Mesothelial cell of epicardium (in vitro differentiated cells): ENCODE results near the gene RAPGEF3. TPM values are rescaled to one million over a fixed set of nuclear protein-coding genes. Genes with fewer than 3 reads are reported as not detected.

ENCODE experiments used
- DNase-seq, 2 experiments: peaks; one replicate each; pipeline ENCODE4 v3.0.0; 2021; ENCODE audit warnings: low spot score in 2 of 2; ENCODE audit not compliant: unreplicated experiment in 2 of 2
- H3K27ac Mint-ChIP-seq: 2 replicates; pipeline ENCODE4 v1.8.0; 2021; ENCODE audit warnings: mixed read lengths
- H3K27me3 Mint-ChIP-seq: 2 replicates; pipeline ENCODE4 v1.8.0; 2021; ENCODE audit warnings: low read depth, mixed read lengths
- H3K36me3 Mint-ChIP-seq: 2 replicates; pipeline ENCODE4 v1.8.0; 2021; ENCODE audit warnings: mixed read lengths
- H3K4me1 Mint-ChIP-seq: 2 replicates; pipeline ENCODE4 v1.8.0; 2021; ENCODE audit warnings: mixed read lengths
- H3K4me3 Mint-ChIP-seq: 2 replicates; pipeline ENCODE4 v1.8.0; 2021; ENCODE audit warnings: mild to moderate bottlenecking, moderate library complexity, mixed read lengths
- H3K9me3 Mint-ChIP-seq: 2 replicates; pipeline ENCODE4 v1.8.0; 2021; ENCODE audit warnings: mixed read lengths
- total RNA-seq: library from RNA; stranded (reverse); gene quantifications from 3 replicates; pipeline ENCODE4 v1.2.1, GENCODE V29; 2021
- TF ChIP-seq, protein P1 (sequence below): fragments of 200-600 bp; sonication (generic); IDR thresholded peaks from one replicate; pipeline ENCODE4 v1.5.0; 2021; ENCODE audit warnings: antibody characterized with exemption; ENCODE audit not compliant: unreplicated experiment

RAPGEF3 gene
- total RNA-seq, 1 donor from 2014 or later, result 19.4 TPM

DNA sequence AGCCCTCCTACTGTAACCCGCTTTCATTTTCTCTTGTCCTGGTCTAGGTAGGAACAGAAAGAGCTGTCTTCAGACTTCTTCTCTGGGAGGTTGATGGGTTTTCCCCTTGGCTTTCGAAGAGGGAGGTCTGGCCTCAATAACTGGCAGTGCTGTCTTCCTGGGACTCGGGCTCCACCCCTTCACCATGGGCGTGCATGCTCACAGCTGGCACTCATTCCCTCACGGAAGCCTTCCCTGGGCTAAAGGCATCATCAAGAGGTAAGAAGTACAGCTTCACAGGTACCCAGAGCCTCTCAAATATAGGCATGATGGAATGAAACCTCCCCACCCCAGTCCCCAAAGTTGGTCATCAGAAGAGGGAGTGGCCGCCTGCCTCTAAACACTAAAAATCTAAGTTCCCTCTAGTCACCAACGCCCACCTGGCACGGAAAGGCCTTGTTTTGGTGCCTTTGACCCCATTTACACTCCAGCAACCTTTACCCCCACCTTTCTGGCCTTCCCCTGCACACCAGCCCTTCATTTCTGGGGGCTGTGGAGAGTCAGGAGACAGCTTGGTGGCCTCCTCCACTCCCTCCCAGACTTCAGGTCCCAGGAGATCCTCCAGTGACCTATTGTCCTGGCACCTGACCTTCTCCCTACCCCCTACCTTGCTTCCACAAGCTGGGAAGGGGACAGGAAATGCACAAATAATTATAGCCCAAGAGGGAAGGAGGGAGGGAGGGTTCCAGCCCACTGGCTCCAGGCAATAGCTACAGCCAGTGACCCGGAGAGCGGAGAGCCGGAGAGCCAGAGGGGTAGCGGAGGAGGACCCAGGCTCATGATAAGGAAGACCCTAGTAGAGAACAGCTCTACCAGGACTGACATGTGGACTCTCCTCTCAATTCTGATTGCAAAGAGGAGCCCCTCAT is 2.8 kb downstream of the RAPGEF3 start:
- no peak for DNase-seq
- no peaks in the 10 kb centered on the region for H3K9me3 Mint-ChIP-seq
- H3K4me3 Mint-ChIP-seq, result no peak overlapping the region
- H3K4me1 Mint-ChIP-seq, result peaks cover 59% of the 10 kb centered on the region
- TF ChIP-seq, protein P1, sequence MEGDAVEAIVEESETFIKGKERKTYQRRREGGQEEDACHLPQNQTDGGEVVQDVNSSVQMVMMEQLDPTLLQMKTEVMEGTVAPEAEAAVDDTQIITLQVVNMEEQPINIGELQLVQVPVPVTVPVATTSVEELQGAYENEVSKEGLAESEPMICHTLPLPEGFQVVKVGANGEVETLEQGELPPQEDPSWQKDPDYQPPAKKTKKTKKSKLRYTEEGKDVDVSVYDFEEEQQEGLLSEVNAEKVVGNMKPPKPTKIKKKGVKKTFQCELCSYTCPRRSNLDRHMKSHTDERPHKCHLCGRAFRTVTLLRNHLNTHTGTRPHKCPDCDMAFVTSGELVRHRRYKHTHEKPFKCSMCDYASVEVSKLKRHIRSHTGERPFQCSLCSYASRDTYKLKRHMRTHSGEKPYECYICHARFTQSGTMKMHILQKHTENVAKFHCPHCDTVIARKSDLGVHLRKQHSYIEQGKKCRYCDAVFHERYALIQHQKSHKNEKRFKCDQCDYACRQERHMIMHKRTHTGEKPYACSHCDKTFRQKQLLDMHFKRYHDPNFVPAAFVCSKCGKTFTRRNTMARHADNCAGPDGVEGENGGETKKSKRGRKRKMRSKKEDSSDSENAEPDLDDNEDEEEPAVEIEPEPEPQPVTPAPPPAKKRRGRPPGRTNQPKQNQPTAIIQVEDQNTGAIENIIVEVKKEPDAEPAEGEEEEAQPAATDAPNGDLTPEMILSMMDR, result no peak
- H3K27me3 Mint-ChIP-seq, result no peaks in the 10 kb centered on the region
- no peaks in the 10 kb centered on the region for H3K36me3 Mint-ChIP-seq
- peak overlapping the region; percentile 22 for H3K27ac Mint-ChIP-seq

DNA sequence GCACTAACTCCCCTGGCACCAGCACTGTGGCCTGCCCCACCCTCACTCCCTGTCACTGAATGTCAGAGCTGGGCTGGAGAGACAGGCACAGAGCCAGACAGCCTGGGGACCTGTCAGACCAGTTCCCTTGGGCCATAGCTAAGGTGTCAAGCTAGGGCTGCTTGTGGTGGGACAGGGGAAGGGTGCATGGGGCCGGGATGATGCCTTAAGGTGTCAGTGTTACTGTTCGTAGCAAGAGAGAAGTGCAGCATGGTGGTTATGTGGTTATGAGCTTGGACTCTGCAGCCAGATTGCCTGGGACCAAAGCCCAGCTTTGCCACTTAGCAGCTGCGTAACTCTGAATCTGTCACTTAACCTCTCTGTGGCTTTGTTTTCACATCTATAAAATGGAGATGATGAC is 3.8 kb downstream of the RAPGEF3 start:
- no peak for DNase-seq
- TF ChIP-seq, protein P1, result no peak
- H3K27ac Mint-ChIP-seq, result peak overlapping the region; percentile 33
- no peaks in the 10 kb centered on the region for H3K27me3 Mint-ChIP-seq
- H3K4me3 Mint-ChIP-seq, result no peak overlapping the region
- peaks cover 2% of the 10 kb centered on the region for H3K36me3 Mint-ChIP-seq
- peaks cover 54% of the 10 kb centered on the region for H3K4me1 Mint-ChIP-seq
- no peaks in the 10 kb centered on the region for H3K9me3 Mint-ChIP-seq

DNA sequence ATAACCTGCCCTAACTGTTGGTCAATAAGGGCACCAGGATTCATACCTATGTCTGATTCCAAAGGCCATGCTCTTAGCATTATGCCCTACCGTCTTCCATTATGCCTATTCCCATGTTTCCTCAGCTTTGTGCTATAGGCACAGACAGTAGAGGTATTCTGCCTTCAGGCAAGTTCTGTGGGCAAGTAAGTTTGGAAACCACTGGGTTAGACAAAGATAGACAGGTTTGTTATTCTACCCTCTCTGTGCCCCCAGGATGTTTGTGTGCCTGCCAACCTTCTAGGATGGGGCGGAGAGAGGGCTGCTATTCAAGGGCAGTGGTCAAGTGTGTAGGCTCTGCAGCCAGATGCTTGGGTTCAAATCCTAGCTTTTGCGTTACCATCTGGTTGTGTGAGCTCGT is 4.6 kb downstream of the RAPGEF3 start:
- H3K4me1 Mint-ChIP-seq, result peaks cover 54% of the 10 kb centered on the region
- TF ChIP-seq, protein P1, result no peak
- H3K9me3 Mint-ChIP-seq, result no peaks in the 10 kb centered on the region
- no peak for DNase-seq
- H3K36me3 Mint-ChIP-seq, result peaks cover 4% of the 10 kb centered on the region
- no peak overlapping the region for H3K4me3 Mint-ChIP-seq
- peak overlapping the region; percentile 59 for H3K27ac Mint-ChIP-seq
- H3K27me3 Mint-ChIP-seq, result no peaks in the 10 kb centered on the region

DNA sequence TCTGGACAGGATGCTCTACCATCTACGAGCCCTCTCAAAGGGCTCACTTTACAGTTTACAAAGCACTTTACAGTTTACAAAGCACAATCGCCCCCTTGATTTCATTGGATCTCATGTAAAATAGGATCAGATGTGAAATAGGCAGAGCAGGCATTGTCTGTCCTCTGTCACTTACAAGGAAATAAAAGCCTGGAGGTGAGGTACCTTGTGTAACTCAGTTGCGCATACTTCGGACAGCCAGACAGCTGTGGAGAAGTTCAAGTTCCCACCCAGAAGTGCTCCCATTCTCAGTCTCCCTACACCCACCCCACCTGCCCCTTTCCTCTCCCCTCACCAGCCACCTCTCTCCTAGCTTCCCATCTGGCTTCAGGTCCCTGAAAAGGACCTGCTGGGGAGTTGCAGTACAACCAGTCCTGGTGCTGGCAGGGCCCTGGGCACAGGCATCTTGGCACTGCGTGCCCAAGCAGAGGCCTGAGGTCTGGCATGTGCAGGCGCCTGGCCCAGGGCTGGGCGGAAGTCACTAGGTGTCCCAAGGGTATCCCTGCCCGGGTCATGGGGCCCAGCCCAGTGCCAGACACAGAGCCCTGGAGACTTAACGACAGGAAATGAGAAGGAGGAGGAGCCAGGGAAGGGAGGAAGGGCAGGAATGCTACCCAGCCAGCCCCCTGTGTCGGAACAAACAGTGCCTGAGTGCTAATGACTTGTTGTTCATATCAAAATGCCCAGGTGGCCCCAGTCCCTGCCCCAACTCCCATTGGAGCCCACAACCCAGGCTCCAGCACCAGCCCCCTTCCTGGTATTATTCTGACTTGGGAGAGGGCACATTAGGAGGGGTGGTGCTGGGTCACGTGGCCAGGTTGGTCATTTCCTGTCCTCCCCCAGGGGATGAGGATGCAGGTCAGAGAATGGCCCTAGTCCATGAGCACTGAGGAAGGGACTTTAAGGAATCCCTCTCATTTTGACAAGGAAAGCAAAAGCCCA is 5.4 kb downstream of the RAPGEF3 start:
- Mint-ChIP-seq H3K9me3 (no peaks in the 10 kb centered on the region), H3K4me1 (peaks cover 52% of the 10 kb centered on the region), H3K4me3 (no peak overlapping the region), H3K36me3 (peaks cover 4% of the 10 kb centered on the region), H3K27ac (peak overlapping the region; percentile 91), H3K27me3 (no peaks in the 10 kb centered on the region)
- DNase-seq, result no peak
- TF ChIP-seq, protein P1, result no peak

DNA sequence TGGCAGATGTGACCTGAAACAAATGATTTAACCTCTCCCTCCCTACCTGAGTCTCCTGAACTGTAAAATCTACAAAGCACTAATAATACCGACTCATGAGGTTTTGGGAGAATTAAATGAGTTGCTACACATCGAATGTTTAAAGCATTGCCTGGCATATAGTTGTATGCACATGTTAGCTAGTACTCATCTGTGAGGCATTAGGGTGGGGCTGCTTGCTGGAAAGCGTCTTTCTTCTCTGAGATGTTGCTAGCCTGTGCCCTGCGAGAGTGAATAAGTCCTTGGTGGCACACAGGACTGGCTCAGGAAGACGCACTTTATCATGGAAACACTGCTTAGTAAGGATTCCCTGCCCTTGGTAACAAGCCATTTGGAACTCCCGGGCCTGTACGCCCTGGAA is 6.1 kb downstream of the RAPGEF3 start:
- peaks cover 4% of the 10 kb centered on the region for H3K36me3 Mint-ChIP-seq
- peak overlapping the region; percentile 91 for H3K27ac Mint-ChIP-seq
- H3K27me3 Mint-ChIP-seq, result no peaks in the 10 kb centered on the region
- no peak for DNase-seq
- TF ChIP-seq, protein P1, result no peak
- no peaks in the 10 kb centered on the region for H3K9me3 Mint-ChIP-seq
- H3K4me1 Mint-ChIP-seq, result peaks cover 45% of the 10 kb centered on the region
- no peak overlapping the region for H3K4me3 Mint-ChIP-seq
